ENCODE data around the gene IFRD2.

GRCh38 chr3:50326182-50326541 lies 33.9 kb upstream of the IFRD2 start:
- TF ChIP-seq CTCF (IDR thresholded peaks at IDR 0.05) (no peak), POLR2AphosphoS5 (IDR thresholded peaks at IDR 0.05) (no peak)

Data from upper lobe of left lung (tissue), 4 donors.